ENCODE measurements around the gene DLD.
"Not testable (repeated sequence)": the region's sequence is repeated elsewhere in the genome, so short reads cannot be mapped to it uniquely, and the experiment has no call there.

The DLD gene

DNA sequence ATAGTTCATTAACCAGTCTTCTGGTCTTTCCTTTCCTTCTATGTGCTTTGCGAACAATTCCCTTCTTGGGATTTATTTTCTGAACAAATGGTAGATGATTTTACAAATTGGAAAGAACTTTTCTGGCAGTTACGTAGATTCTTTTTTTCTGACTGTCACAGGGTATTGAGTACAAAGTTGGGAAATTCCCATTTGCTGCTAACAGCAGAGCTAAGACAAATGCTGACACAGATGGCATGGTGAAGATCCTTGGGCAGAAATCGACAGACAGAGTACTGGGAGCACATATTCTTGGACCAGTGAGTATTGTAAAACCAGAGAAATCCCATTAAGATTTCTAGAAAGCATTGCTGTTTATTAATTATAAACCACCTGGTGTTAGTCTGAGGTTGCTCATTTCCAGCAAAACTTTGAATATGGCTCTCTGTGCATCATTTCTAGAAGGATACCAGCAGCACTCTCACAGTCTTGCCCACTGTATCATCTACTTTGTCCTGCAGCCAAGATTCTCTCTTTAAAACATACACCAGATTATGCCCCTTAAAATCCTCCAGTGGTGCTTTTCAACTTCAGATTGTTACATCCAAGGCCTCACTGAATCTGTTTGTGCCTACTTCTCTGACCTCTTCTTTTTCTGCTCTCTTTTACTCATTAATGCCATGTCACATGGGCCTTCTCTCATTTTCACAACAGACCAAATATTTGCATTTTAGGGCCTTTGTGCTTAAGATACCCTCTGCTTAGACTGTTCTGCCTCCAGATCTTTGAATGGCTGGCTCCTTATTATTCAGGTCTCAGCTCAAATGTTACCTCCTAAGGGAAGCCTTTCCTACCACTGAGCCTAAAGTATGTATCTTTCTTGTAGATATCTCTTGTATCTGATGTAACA lies 27.0 kb downstream of the DLD start:
- peak in 1 of 2 experiments; percentile 27 for DNase-seq

DNA sequence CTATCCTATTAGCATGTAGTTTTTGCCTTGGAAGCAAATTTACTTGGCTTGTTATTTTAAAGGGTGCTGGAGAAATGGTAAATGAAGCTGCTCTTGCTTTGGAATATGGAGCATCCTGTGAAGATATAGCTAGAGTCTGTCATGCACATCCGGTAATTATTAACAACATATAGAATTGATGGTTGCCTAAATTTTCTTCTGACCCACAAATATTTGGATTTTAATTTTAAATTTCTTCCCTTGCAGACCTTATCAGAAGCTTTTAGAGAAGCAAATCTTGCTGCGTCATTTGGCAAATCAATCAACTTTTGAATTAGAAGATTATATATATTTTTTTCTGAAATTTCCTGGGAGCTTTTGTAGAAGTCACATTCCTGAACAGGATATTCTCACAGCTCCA lies 28.0 kb downstream of the DLD start:
- no peak for DNase-seq

DNA sequence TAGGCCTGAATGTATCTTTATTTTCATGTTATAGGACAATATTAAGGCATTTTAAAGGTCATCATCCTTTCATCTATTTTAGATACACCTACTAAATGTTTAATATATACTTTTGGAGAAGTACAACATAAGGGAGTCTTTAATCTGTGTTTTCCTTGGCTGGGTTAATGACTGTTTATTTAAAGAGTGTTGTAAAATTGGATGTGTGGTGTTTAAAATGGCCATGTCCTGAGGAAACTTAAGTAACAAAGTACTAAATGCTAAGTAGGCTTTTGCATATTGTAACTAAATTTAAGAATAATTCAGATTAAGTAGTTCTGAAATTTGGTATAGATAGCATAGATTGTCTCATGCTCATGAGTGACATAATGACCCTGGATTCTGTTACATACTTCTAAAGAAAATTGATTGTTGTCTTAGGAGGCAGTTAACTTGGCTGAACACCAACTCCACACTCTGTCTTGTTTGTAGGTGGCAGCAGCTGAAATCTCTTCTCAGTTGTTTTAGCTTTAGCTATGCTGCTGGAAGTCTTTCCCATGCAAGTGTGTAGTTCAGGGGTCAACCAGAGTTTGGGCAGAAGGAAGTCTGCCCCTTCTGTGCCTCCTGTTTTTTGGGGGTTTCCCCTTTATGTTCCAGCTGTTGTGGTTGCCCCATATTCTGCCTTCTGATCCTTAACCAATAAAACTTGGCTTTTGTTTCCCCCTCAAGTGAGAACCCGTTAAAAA lies 29.2 kb downstream of the DLD start:
- no peak for DNase-seq

DNA sequence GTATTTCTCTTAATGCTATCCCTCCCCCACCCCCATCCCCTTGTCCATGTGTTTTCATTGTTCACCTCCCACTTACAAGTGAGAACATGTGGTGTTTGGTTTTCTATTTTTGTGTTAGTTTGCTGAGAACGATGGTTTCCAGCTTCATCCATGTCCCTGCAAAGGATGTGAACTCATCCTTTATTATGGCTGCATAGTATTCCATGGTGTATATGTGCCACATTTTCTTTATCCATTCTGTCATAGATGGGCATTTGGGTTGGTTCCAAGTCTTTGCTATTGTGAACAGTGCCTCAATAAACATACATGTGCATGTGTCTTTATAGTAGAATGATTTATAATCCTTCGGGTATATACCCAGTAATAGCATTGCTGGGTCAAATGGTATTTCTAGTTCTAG lies 30.8 kb downstream of the DLD start:
- DNase-seq = not testable (repeated sequence)

DNA sequence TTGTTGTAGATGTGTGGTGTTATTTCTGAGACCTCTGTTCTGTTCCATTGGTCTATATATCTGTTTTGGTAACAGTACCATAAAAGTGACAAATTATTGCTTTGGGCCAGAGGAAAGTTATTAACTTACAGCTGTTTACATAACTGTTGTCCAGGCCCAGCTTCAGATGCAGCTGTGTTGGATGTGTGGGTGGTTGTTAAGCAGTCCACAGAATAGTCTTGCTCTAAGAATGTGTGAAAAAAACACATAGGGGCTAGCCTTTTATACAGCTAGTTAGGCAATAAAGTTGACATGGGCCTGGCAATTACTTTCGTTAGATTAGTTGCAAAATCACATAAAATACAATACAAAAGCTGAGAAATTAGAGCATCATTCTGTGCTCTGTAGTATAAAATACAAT lies 31.9 kb downstream of the DLD start:
- DNase-seq = no peak

DNA sequence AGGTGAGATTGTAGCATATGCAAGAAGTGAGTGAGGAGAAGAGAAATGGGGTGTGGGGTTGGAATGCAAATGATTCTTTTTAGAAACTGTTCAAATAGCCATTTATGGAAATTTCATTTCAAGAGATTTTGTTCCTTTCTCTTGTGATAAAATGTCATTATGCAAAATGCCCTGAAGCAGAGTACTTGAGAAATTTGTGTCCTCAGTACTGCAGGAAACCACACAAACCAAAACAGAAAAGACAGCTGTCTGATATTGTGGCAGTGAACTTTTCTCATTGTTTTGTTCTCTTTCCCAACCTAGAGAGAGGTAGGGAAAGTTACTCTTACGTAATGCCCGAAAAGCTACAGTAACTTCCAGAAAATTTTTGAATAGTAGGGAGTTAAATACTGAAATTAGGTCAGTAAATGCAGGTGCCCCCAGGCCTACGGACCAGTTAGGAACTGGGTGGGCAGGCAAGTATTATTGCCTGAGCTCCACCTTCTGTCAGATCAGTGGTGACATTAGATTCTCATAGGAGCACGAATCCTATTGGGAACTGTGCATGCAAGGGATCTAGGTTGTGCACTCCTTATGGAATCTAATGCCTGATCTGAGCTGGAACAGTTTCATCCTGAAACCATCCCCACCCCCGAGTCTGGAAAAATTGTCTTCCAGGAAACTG lies 34.0 kb downstream of the DLD start:
- peak; percentile 17 to 22 for DNase-seq

DNA sequence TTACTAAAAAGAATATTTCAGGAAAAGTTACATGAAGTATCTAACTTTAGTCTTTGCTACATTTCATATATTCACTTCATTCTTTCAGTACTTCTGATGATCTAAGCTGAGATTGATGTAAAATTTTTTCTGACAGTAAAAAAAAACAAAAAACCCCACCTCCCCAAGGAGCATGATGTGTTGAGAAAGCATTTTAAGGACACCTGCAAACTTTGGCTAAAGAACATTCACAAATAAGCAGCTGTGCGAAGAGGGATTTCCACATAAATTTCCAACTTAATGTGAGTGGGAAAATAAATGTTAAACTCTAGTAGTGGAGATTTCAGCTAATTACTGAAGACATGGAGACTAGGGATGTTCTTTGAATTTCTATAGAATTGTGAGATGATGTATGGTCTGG lies 35.5 kb downstream of the DLD start:
- DNase-seq = no peak

DNA sequence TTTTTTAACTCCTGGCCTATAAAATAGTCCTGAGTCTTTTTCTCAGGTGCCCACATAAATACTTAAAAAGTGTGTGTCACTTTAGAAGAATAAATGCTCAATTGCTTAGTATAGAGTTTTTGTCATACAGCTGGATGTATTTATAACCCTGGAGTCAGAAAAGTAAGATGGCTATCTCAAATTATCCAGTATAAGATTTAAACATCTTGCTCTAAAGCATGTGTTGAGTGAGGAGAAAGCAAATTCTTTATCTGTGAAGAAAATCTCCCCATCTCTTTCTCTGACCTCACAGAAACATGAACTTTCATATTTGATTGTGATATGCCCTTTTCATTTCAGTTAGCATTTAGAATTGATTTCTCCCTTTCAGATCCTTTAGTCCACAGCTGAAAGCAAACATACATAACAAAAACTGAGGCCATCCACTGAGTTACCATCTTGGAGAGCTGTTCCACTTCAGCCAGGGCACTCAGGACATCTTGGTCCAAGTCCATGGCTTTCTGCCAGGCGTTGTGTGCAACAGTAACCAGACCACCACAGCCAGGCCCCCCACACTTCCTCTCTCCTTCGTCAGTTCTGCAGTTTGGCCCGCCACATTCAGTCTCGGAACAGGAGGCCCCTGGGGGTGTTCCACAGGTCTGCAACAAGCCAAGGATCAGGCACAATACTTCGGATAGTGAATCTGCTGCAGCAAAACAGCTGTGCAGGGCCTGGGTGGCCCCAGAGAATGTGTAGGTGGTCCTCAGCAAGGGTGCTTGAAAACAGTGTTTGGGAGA lies 40.9 kb downstream of the DLD start:
- DNase-seq = no peak

DNA sequence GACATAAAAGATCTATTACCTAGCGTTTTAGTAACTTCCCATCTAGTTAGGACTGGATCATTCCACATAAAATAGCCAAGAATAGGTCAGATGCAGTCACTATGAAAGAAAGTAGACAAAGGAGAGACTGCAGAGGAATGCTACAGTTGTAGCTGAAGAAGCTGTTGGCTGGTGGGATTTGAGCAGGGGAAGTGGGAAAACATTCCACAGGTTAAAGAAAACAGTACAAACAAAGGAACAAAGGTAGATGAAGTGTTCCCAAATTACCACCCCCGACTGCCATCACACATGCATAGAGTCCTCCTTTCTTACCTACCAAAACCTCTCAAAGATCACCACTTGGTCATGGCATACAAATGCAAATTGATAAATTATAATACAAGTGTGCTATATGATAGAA lies 41.8 kb downstream of the DLD start:
- DNase-seq = no peak

DNA sequence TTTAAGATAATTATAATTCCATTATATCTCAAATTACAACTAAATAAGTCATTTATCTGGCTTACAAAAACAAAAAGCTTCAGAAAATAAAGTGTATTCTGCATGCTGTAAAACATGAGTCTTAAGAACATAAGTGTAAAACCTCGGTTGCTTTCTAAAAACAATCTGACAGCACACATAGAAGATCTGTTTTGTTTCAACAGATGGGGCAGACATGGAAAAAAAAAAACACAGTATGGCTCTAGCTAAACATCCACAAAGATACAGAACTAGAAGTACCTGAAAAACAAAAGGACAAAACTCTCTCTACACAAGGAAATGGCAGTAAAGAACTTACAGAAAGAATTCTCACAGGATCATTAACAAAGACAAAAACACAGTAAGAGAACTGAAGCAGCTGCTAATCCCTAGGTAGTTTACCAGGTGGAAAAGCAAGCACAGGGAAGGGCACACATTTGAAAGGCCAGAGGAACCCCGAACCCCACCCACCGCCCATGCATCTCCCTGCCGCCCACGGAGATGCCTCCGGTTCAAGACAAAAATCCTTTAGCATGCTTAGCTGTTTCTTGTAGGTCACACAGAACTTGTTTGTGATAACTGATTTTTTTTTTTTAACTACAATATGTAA lies 42.5 kb downstream of the DLD start:
- no peak for DNase-seq

DNA sequence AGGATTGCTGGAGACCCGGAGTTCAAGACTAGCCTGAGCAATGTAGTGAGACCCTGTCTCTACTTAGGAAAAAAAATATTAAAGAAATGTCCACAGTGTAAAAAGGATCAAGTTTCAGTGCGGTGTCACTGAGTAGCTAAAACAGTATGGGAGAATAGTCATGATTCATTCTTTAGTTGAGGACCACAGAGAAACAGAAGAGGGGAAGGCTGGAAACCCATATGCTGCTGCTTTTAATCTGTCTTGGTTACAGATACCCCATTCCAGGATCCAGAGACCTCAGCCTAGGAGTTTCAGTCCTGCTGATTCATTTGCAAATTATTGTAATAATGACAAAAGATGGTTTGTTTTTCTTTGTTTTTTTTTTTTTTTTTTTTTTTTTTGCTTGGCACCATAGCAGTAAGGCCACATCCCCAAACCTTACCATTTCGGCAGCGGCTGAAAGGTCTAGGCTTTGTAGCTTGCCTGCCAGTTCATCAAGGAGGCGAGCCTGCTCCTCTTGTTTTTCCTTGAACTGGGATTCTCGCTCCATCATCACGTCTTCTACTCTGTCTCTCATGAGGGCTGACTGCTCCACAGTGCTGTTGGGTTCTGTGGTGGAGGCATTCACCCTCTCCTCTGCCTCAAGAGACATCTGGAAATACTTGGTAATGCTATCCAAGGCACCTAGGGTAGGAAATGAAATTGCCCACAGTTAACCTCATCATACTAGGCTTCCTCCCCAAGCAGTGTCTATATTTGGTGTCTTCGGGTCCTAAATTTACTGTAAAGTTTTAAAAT lies 44.2 kb downstream of the DLD start:
- no peak for DNase-seq

DNA sequence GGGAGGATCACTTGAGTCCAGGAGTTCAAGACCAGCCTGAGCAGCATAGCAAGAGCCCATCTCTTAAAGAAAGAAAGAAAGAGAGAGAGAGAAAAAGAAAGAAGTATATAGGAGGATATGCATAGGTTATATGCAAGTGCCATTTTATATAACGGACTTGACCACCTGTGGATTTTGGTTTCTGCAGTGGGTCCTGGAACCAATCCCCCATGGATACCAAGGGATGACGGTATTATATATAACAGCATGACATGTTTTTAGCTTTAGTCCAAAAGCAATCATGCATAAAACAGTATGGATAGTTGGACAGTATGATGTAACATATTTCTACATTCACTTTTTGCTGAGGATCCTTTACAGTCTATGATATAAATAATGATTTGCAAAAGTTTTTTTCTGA lies 45.3 kb downstream of the DLD start:
- DNase-seq = no peak

DNA sequence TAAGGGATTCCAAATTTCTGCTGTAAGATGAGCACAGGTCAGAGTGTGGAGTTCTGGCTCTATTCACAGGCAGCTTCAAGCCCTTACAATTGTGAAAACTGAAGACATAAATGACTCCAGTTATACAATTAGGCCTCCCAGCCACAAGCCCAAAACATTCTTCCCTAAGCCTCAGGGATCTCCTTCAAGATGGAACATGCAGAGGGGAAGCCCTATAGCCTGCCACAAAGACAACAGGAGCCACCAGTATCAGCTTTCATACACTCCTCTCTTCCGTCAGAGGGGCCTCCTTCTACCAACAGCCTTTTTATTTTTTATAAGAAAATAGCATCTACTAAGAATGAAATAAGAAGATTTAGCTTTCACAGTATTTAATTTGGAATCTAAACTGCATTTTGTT lies 46.5 kb downstream of the DLD start:
- DNase-seq = no peak

DNA sequence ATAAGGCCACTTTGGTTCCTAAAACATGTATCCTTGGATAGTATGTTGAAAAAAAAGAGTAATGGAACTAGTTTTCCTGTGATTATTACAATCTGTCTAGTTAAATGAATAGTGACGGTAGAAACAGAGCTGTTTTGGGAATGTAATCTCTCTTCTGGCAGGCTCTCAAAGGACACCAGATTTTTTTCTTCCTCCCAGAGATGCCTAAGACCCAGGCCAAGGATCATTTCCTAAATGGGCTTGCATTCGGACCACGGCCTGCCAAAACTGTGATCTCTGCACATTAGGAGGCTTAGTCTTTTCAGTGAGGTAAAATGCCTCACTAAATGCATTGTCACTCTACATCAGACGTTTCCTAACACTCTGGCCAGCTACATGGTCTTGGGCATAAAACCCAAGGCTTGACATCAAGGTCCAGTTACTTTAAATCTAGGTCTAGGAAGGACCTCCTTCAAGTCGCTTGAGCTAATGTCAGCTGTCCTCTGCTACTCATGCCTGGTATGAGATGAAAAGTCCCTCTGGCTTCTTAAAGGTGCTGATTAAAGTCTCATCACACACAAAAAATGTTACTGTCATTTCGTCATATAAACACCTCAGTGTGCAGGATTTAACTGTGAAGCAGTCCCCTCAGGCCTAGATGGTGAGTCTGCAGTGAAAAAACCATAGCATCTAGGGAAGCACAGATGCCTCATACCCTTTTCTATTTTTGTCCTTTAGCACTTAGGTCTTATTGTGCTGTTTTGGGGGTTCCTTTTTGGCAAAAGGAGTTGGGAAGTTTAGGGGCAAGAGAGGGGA lies 47.7 kb downstream of the DLD start:
- DNase-seq = no peak

DNA sequence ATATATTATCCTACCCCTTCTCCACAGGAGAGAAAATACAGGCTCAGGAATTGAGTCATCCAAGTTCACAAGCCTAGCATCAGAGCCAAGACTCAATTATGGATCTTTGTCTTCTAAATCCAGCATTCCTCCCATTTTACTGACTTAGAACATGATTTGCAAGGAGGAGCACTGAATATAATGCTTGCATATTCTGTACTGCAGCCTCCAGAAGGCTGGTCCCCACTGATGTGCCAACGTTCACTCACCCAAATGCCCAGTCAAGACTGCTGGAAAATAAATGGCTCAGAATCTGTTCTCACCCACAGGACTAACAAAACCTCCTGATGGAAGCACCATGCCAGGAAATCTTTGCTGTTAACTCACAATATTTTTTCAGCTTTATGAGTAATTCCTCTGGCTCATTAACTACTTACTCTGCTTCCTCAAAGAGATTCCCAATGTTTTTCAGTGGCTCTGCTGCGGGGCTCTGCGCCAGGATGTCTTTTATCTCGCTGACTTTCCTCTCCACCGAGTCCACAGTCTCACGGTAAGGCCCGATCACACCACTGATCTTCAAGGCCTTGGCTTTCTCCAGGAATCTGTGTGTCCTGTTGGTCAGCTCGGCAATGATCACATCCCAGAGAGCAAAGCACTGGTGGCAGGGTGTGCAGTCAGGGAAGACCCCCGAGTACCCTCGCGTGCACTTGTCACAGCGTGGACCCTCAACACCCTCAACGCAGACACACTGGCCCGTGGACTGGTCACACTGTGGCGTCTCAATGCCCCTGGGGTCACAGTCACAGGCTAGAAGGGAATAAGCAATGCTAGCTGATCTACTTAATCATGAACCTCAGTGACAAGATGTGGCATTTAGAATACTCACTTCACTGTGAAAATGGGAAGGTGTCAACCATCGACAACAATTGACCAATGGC lies 48.8 kb downstream of the DLD start:
- DNase-seq = no peak

DNA sequence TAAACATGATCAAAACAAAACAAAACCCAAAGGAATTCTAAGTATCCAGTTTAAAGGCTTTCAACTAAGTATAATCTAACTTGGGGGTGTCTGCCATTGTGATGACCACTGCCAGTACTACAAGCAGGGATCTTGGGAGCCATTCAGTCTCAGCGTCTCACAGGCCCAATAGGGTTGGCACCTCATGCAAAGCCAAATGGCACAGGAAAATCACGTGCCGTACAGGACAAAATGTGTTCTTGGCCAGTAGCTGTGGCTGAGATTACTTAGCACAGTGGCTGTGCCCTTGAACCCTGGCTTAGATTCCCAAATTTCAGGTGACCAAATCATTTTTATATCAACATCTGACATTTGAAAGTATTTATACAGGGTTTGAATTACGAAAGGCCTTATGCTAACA lies 50.0 kb downstream of the DLD start:
- no peak for DNase-seq

DNA sequence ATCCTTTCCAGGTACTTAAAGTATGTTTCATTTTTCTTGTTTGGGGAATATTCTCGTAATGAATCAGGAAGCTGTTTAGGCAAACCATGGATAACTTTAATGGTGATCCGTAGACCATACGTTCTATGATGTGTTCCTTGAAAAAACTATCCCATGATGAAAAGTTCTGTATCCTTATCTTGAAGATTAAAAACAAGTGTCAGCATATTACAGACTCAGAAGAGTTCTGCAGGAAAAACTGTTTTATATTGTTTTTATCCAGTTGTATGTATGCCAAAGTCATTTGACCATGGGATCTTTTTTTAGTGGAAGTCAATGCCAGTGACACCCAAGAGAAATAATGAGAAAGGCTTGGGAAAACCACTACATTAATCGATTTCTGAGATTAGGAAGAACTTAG lies 52.0 kb downstream of the DLD start:
- DNase-seq = no peak

DNA sequence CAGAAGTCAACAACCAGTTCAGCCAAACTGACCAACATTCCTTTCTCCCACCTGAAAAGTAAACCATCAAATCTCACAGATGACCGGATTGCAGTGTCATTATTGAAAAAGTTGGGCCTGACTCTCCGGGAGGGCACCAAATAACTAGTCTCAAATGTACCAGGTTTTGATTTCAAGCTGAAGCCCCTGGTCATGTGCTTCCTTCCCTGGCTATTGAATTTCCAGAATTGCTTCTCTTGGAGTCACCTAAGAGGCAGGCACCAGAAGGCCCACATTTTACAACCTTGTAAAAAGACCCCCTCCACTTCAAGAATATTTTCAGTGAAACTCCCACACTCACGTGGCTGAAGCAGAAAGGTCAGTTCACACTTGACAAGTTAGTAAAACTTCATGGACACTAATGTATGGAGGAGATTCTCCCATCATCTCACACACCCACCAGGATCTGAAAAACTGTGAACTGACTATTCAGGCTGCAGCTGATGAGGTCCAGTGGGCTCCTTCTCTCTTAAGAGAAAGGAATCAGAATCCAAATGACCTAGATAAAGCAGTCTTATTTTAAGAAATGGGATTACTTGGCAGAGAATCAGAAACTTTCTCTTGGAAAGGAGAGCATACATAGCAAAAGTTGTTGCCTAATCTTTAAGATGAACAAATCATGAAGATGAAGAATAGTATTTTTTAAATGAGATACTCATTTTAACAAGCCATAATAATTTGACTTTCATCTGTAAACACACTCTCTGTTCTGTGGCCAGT lies 53.6 kb downstream of the DLD start:
- no peak for DNase-seq

DNA sequence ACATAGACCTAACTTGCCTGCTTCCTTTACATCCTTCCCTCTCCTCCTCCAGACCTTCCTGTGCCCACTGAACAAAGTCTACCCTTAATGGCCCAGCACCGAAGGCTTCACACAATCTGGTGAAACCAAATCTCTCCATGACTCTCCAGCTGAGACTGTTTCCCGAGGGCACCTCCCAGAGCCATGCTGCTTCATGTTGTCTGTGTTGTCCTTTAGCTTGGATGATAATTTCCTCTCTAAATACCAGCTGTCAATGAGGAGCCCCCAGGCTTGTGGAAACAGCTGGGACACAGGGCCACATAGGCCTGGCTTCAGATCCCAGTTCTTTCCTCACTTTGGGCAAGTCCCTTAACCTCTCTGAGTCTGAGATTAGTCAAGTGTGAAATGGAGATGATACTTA lies 54.3 kb downstream of the DLD start:
- no peak for DNase-seq
